Liver (tissue), 9 donors: Measurements from ENCODE around the gene PRKCH. TPM values are rescaled to one million over a fixed set of nuclear protein-coding genes. Genes with fewer than 3 reads are reported as not detected.

Source experiments
- DNase-seq: peaks from one replicate; pipeline ENCODE4 v3.0.0-alpha.2; 2017; ENCODE audit warnings: low spot score
- H3K27ac ChIP-seq, 2 donors: one replicate each; pipeline ENCODE4 v1.7.0; 2013; ENCODE audit warnings: inconsistent platforms in 2 of 2, low read length in 2 of 2, control low read depth in 1 of 2, low read depth in 1 of 2, mild to moderate bottlenecking in 1 of 2
- H3K27me3 ChIP-seq, 4 donors: one replicate each; pipeline versions ENCODE4 v1.6.1 to v1.7.0; 2013; ENCODE audit warnings: low read length in 3 of 4, inconsistent platforms in 1 of 4, mild to moderate bottlenecking in 1 of 4, moderate library complexity in 1 of 4; ENCODE audit not compliant: control insufficient read depth in 4 of 4, insufficient read depth in 4 of 4
- H3K36me3 ChIP-seq, 4 donors: one replicate each; pipeline versions ENCODE4 v1.6.1 to v1.7.0; 2013; ENCODE audit warnings: low read length in 3 of 4, mild to moderate bottlenecking in 3 of 4, low read depth in 1 of 4, moderate library complexity in 1 of 4; ENCODE audit not compliant: control insufficient read depth in 4 of 4, insufficient read depth in 3 of 4
- H3K4me1 ChIP-seq, 4 donors: one replicate each; pipeline versions ENCODE4 v1.6.1 to v1.7.0; 2013; ENCODE audit warnings: low read length in 3 of 4, mild to moderate bottlenecking in 3 of 4, moderate library complexity in 1 of 4; ENCODE audit not compliant: control insufficient read depth in 4 of 4, insufficient read depth in 4 of 4
- H3K4me3 ChIP-seq, 3 donors: one replicate each; pipeline versions ENCODE4 v1.6.1 to v1.7.0; 2013; ENCODE audit warnings: low read length in 3 of 3, control low read depth in 1 of 3, low read depth in 1 of 3, mild to moderate bottlenecking in 1 of 3
- H3K9ac ChIP-seq, 2 donors: one replicate each; pipeline ENCODE4 v1.7.0; 2013; ENCODE audit warnings: low read length in 2 of 2, mild to moderate bottlenecking in 2 of 2, moderate library complexity in 2 of 2, control low read depth in 1 of 2, low read depth in 1 of 2
- H3K9me3 ChIP-seq, 4 donors: one replicate each; pipeline versions ENCODE4 v1.6.1 to v1.7.0; 2013; ENCODE audit warnings: low read length in 3 of 4; ENCODE audit not compliant: control insufficient read depth in 4 of 4
- EGR1 ChIP-seq, 2 donors: IDR thresholded peaks; 2 replicates each; pipeline ENCODE4 v1.6.1; 2016 to 2018; ENCODE audit warnings: antibody characterized with exemption in 2 of 2, low read depth in 2 of 2
- FOXA1 ChIP-seq: IDR thresholded peaks from 2 replicates; pipeline ENCODE4 v1.6.1; 2016; ENCODE audit warnings: antibody characterized with exemption
- GABPA ChIP-seq, 2 donors: IDR thresholded peaks in 1 of 2; conservative IDR thresholded peaks in 1 of 2; 2 replicates each; pipeline ENCODE4 v1.6.1; 2016; ENCODE audit warnings: antibody characterized with exemption in 2 of 2, mild to moderate bottlenecking in 1 of 2, moderate library complexity in 1 of 2
- HNF4A ChIP-seq, 2 donors: conservative IDR thresholded peaks; 2 replicates each; pipeline ENCODE4 v1.6.1; 2016; ENCODE audit warnings: antibody characterized with exemption in 2 of 2, mild to moderate bottlenecking in 2 of 2
- HNF4G ChIP-seq: IDR thresholded peaks from 2 replicates; pipeline ENCODE4 v1.6.1; 2016; ENCODE audit warnings: antibody characterized with exemption
- NR2F2 ChIP-seq: IDR thresholded peaks from 2 replicates; pipeline ENCODE4 v1.6.1; 2016; ENCODE audit warnings: antibody characterized with exemption
- RAD21 ChIP-seq, 2 donors: IDR thresholded peaks; 2 replicates each; pipeline ENCODE4 v1.6.1; 2016; ENCODE audit warnings: antibody characterized with exemption in 2 of 2, mild to moderate bottlenecking in 2 of 2
- RXRA ChIP-seq, 2 donors: IDR thresholded peaks; 2 replicates each; pipeline ENCODE4 v1.6.1; 2017 to 2018; ENCODE audit warnings: antibody characterized with exemption in 2 of 2, mild to moderate bottlenecking in 1 of 2
- SP1 ChIP-seq: IDR thresholded peaks from 2 replicates; pipeline ENCODE4 v1.6.1; 2018; ENCODE audit warnings: antibody characterized with exemption, mild to moderate bottlenecking
- TAF1 ChIP-seq: conservative IDR thresholded peaks from 2 replicates; pipeline ENCODE4 v1.6.1; 2016; ENCODE audit warnings: antibody characterized with exemption, mild to moderate bottlenecking
- YY1 ChIP-seq: IDR thresholded peaks from 2 replicates; pipeline ENCODE4 v1.6.1; 2016; ENCODE audit warnings: antibody characterized with exemption, mild to moderate bottlenecking
- WGBS: extraction: QIAGEN DNeasy Blood & Tissue Kit; methylation state at CpG from one replicate; pipeline ENCODE4 v1.1.7; 2013; 5-methylcytosine and 5-hydroxymethylcytosine counted together
- polyA plus RNA-seq, 2 donors: library from polyadenylated mRNA; stranded (reverse) in 1 of 2; unstranded in 1 of 2; fragments of 200-250 nt in 1 of 2; fragments of >200 nt in 1 of 2; fragmentation: Nextera tagmentation in 1 of 2; extraction: Ambion mirVana in 1 of 2; gene quantifications; one replicate each; pipeline versions ENCODE4 v1.2.1 to v1.2.3, GENCODE V29; 2013 to 2015
- total RNA-seq, 2 donors: library from RNA; depleted of rRNA; stranded (reverse); fragments of >200 nt; gene quantifications; one replicate each; pipeline ENCODE4 v1.2.3, GENCODE V29; 2014
- TF ChIP-seq, protein P1 (sequence below): IDR thresholded peaks from 2 replicates; pipeline ENCODE4 v1.6.1; 2016; ENCODE audit warnings: antibody characterized with exemption
- TF ChIP-seq, protein P2 (sequence below): fragments of 150-350 bp; IDR thresholded peaks from 2 replicates; pipeline ENCODE4 v1.5.1; 2017; ENCODE audit warnings: improper control_type of control experiment, low read depth, low read length; ENCODE audit not compliant: missing input control
- TF ChIP-seq, protein P3 (sequence below): IDR thresholded peaks from 2 replicates; pipeline ENCODE4 v1.6.1; 2016; ENCODE audit warnings: antibody characterized with exemption
- TF ChIP-seq, protein P4 (sequence below): IDR thresholded peaks from 2 replicates; pipeline ENCODE4 v1.6.1; 2016; ENCODE audit warnings: antibody characterized with exemption
- donor health status: healthy.
- donor health status: healthy.
- donor health status: healthy.
- donor health status: healthy.
- donor health status: healthy.

PRKCH gene
- total and polyA plus RNA-seq, 4 donors, result 3.9 to 13.7 (median 7.0) TPM

DNA sequence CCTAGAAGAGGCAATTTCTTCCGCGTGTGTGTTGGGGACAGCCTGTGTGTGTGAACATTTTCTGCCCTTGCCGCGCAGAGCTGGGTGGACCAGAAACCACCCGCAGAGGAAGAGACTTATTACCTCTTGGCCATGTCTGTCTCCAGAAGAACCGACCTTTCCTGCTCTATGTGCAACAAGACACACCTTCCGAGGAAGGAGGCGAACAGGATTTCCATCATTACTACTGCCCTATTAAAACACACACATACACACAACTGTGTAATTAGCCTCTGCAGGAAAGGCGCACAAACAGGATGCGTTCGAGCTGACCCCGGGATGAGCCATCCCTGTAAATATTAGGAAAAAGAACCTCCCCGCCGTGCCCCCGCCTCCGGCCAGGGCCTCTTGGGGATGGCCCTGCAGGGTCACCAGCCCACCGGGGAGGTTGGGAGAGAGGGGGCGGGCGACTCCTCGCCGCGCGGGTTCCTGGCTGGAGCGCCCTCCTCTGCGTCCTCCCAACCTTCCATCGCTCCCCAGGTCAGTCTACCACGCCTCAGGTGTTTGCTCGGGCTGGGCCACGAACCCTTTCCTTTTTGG lies 484 bp upstream of the PRKCH start:
- TF ChIP-seq NR2F2, result peak; percentile 13
- TF ChIP-seq SP1, result no peak
- 29% methylated on average over 29 of the region's 29 CpGs for WGBS
- H3K9ac ChIP-seq, result no peak overlapping the region

DNA sequence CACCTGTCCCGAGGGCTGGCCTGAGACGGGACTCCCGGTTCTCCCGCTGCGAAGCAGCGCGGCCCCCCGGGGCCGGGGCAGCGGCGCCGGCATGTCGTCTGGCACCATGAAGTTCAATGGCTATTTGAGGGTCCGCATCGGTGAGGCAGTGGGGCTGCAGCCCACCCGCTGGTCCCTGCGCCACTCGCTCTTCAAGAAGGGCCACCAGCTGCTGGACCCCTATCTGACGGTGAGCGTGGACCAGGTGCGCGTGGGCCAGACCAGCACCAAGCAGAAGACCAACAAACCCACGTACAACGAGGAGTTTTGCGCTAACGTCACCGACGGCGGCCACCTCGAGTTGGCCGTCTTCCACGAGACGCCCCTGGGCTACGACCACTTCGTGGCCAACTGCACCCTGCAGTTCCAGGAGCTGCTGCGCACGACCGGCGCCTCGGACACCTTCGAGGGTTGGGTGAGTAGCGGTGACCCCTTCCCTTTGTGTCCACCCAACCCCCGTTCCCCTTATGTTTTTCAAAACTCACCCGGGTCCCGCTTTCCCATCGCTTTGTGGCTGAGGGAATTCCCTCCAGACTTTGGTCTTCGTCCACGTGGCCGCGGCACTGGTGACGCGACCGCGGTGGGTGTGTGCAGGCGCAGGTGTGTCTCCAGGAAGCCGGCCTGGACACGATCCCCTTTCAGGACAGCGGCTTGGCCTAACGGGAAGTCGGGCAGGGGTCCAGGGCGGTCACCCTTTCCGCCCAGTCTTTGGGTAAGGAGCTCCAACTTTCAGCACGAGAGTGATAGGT lies 826 bp downstream of the PRKCH start:
- DNase-seq, result peak; percentile 36
- peaks cover 9 to 21% (median 14%) of the 10 kb centered on the region in 4 donors for H3K4me1 ChIP-seq
- no peaks in the 10 kb centered on the region for H3K27me3 ChIP-seq
- 5% methylated on average over 63 of the region's 63 CpGs for WGBS
- no peaks in the 10 kb centered on the region for H3K9me3 ChIP-seq
- peak overlapping the region; percentile 17 to 25 for H3K9ac ChIP-seq
- no peaks in the 10 kb centered on the region for H3K36me3 ChIP-seq
- peak overlapping the region; percentile 72 to 82 for H3K27ac ChIP-seq
- peak overlapping the region; percentile 61 to 71 (median 69) for H3K4me3 ChIP-seq
- no peak for TF ChIP-seq EGR1 (IDR thresholded peaks at IDR 0.05; ENCODE audit: low read depth in 2 of 2)
- no peak for TF ChIP-seq RXRA (IDR thresholded peaks at IDR 0.05)
- no peak for TF ChIP-seq FOXA1
- TF ChIP-seq NR2F2, result no peak
- TF ChIP-seq, protein P1, sequence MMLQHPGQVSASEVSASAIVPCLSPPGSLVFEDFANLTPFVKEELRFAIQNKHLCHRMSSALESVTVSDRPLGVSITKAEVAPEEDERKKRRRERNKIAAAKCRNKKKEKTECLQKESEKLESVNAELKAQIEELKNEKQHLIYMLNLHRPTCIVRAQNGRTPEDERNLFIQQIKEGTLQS, result no peak

More for the DNA sequence above, 484 bp upstream of the PRKCH start:
- Histone ChIP-seq H3K4me1 (peaks cover 9 to 18% (median 14%) of the 10 kb centered on the region in 4 donors), H3K9me3 (no peaks in the 10 kb centered on the region), H3K27me3 (no peaks in the 10 kb centered on the region), H3K4me3 (peak overlapping the region; percentile 11 to 71 (median 69)), H3K27ac (peak overlapping the region; percentile 72 to 82), H3K36me3 (no peaks in the 10 kb centered on the region)
- DNase-seq, result no peak

DNA sequence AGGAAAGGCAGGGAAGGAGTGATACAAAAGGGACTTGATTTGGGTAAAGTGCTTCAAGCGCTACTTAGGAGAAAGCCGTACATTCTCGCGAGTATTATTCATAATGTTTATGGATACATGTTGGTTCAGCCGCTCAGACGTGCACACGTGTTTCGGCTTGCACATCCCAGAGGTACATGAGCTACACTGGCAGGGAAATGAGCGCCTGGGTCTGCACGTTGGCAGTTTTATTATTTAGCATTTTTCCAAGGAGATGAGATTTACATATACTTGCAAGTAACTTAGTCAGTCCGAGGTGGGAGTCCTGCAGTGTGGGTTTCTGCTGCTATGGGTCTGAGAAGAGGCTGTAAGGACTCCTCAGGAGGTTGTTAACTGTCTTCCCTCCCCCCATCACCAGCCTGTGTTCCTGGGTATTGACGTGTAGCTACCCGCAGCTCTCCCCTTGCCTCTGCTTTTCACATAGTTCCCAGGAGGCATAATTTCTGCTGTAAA lies 1.5 kb downstream of the PRKCH start:
- Histone ChIP-seq H3K4me1 (peaks cover 9 to 21% (median 14%) of the 10 kb centered on the region in 4 donors), H3K9ac (peak overlapping the region; percentile 25 to 50), H3K36me3 (no peaks in the 10 kb centered on the region), H3K27ac (peak overlapping the region; percentile 27 to 72), H3K4me3 (peak overlapping the region; percentile 14 to 71 (median 69)), H3K27me3 (no peaks in the 10 kb centered on the region), H3K9me3 (no peaks in the 10 kb centered on the region)
- 24% methylated on average over 13 of the region's 13 CpGs for WGBS
- TF ChIP-seq HNF4A (conservative IDR thresholded peaks at IDR 0.05) (no peak), YY1 (no peak), GABPA (IDR thresholded peaks at IDR 0.05 in 1 of 2, conservative IDR thresholded peaks at IDR 0.05 in 1 of 2) (no peak), SP1 (no peak), TAF1 (no peak), HNF4G (no peak), EGR1 (IDR thresholded peaks at IDR 0.05; ENCODE audit: low read depth in 2 of 2) (no peak), RXRA (IDR thresholded peaks at IDR 0.05) (no peak), FOXA1 (no peak), RAD21 (IDR thresholded peaks at IDR 0.05) (no peak)
- TF ChIP-seq, protein P2, sequence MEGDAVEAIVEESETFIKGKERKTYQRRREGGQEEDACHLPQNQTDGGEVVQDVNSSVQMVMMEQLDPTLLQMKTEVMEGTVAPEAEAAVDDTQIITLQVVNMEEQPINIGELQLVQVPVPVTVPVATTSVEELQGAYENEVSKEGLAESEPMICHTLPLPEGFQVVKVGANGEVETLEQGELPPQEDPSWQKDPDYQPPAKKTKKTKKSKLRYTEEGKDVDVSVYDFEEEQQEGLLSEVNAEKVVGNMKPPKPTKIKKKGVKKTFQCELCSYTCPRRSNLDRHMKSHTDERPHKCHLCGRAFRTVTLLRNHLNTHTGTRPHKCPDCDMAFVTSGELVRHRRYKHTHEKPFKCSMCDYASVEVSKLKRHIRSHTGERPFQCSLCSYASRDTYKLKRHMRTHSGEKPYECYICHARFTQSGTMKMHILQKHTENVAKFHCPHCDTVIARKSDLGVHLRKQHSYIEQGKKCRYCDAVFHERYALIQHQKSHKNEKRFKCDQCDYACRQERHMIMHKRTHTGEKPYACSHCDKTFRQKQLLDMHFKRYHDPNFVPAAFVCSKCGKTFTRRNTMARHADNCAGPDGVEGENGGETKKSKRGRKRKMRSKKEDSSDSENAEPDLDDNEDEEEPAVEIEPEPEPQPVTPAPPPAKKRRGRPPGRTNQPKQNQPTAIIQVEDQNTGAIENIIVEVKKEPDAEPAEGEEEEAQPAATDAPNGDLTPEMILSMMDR, result no peak
- TF ChIP-seq, protein P3, sequence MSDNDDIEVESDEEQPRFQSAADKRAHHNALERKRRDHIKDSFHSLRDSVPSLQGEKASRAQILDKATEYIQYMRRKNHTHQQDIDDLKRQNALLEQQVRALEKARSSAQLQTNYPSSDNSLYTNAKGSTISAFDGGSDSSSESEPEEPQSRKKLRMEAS, result no peak
- TF ChIP-seq, protein P1, result no peak
- TF ChIP-seq, protein P4, sequence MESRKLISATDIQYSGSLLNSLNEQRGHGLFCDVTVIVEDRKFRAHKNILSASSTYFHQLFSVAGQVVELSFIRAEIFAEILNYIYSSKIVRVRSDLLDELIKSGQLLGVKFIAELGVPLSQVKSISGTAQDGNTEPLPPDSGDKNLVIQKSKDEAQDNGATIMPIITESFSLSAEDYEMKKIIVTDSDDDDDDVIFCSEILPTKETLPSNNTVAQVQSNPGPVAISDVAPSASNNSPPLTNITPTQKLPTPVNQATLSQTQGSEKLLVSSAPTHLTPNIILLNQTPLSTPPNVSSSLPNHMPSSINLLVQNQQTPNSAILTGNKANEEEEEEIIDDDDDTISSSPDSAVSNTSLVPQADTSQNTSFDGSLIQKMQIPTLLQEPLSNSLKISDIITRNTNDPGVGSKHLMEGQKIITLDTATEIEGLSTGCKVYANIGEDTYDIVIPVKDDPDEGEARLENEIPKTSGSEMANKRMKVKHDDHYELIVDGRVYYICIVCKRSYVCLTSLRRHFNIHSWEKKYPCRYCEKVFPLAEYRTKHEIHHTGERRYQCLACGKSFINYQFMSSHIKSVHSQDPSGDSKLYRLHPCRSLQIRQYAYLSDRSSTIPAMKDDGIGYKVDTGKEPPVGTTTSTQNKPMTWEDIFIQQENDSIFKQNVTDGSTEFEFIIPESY, result no peak
- no peak for DNase-seq
